PC-9 (cell line): Measurements from ENCODE around the gene FBXO33.

Experiments
- EZH2 ChIP-seq: fragments of 200-600 bp; sonication (generic); IDR thresholded peaks from 2 replicates; pipeline ENCODE4 v1.8.0; 2017; ENCODE audit warnings: antibody characterized with exemption, low read depth
- TF ChIP-seq, protein P1 (sequence below): fragments of 200-600 bp; sonication (generic); conservative IDR thresholded peaks from 2 replicates; pipeline ENCODE4 v1.6.1; 2017; ENCODE audit warnings: mixed run types, antibody characterized with exemption, mild to moderate bottlenecking, moderate library complexity

DNA sequence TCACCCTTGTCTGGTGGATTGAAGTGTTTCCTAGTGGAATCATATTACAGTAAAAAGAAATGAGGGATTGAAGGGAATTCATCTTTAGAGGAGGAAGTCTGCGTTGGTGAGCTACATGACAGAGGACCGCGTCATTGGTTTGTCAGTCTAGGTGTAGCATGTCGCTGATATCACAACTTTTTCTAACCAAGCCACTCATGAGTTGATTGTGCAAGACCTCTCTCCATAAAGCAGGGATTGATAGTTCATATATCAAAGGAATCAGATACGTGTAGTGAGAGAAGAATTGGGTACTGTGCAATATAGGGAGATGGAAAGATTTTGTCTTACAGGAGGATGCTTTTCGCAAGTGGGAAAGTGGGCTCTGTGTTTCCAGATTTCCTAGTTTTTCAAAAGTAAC, 3.0 kb upstream of the FBXO33 start:
- TF ChIP-seq, protein P1, sequence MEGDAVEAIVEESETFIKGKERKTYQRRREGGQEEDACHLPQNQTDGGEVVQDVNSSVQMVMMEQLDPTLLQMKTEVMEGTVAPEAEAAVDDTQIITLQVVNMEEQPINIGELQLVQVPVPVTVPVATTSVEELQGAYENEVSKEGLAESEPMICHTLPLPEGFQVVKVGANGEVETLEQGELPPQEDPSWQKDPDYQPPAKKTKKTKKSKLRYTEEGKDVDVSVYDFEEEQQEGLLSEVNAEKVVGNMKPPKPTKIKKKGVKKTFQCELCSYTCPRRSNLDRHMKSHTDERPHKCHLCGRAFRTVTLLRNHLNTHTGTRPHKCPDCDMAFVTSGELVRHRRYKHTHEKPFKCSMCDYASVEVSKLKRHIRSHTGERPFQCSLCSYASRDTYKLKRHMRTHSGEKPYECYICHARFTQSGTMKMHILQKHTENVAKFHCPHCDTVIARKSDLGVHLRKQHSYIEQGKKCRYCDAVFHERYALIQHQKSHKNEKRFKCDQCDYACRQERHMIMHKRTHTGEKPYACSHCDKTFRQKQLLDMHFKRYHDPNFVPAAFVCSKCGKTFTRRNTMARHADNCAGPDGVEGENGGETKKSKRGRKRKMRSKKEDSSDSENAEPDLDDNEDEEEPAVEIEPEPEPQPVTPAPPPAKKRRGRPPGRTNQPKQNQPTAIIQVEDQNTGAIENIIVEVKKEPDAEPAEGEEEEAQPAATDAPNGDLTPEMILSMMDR = no peak
- no peak for TF ChIP-seq EZH2
